Measurements from ENCODE around the gene PRKG1. TPM values are rescaled to one million over a fixed set of nuclear protein-coding genes. Genes with fewer than 3 reads are reported as not detected.

PRKG1 gene
- total RNA-seq, 1 experiment from 2014 or later, result 10.4 TPM

- no peak for DNase-seq
- H4K8ac ChIP-seq (replicated peaks; ENCODE audit: insufficient read length, low read depth, low read length), result no peak overlapping the region
- H4K91ac ChIP-seq (ENCODE audit: insufficient read length, low read depth, low read length), result no peak overlapping the region
- no peak overlapping the region for H3K9ac ChIP-seq (ENCODE audit: extremely low read depth, insufficient read length, low read length)
- no peak overlapping the region for H2AFZ ChIP-seq (ENCODE audit: low read length)
- H3K4me1 ChIP-seq (ENCODE audit: insufficient read depth, low read length), result no peaks in the 10 kb centered on the region
- no CpG with 5 or more reads among the region's 2 CpGs for WGBS (ENCODE audit: extremely low coverage, insufficient read length, low lambda C conversion rate)
- H2AK5ac ChIP-seq (ENCODE audit: insufficient read length, low read length), result no peak overlapping the region
- H4K5ac ChIP-seq (ENCODE audit: insufficient read length, low read depth, low read length), result no peak overlapping the region
- no peak overlapping the region for H3K18ac ChIP-seq (ENCODE audit: insufficient read length, low read depth, low read length)
- no peak for TF ChIP-seq CTCF (conservative IDR thresholded peaks at IDR 0.05)
- H3T11ph ChIP-seq (ENCODE audit: low read length), result no peak overlapping the region
- Mint-ChIP-seq H3K27ac (no peak overlapping the region), H3K9me3 (peaks cover 3% of the 10 kb centered on the region in 2 experiments; a peak in 1 of 5 replicates), H3K27me3 (ENCODE audit: low read depth) (no peaks in the 10 kb centered on the region), H3K4me3 (no peak overlapping the region), H3K36me3 (ENCODE audit: insufficient read depth in 1 of 3, low read depth in 3 of 3) (peaks cover 0 to under 1% (median 0%) of the 10 kb centered on the region in 3 experiments; a peak in 2 of 7 replicates), H3K4me1 (no peaks in the 10 kb centered on the region)
- no peak overlapping the region for H3K4me2 ChIP-seq (ENCODE audit: insufficient read depth, insufficient read length, low read length)
- H3K27me3 ChIP-seq (ENCODE audit: insufficient read depth, low read length), result no peaks in the 10 kb centered on the region
- H2BK120ac ChIP-seq (ENCODE audit: low read depth, low read length, poor library complexity, severe bottlenecking), result no peak overlapping the region
- H2BK20ac ChIP-seq (ENCODE audit: low read depth, low read length, poor library complexity, severe bottlenecking), result no peak overlapping the region
- no peak overlapping the region for H3K4ac ChIP-seq (ENCODE audit: low read depth, low read length)
- no peak overlapping the region for H3K56ac ChIP-seq (ENCODE audit: insufficient read length, low read depth, low read length)
- H2BK5ac ChIP-seq (ENCODE audit: insufficient read length, low read length), result no peak overlapping the region
- no peak overlapping the region for H2BK15ac ChIP-seq (ENCODE audit: low read depth, low read length)
- H2BK12ac ChIP-seq (ENCODE audit: insufficient read length, low read depth, low read length), result no peak overlapping the region
- H3K79me1 ChIP-seq (ENCODE audit: insufficient read depth, low read depth, low read length, poor library complexity, severe bottlenecking), result no peaks in the 10 kb centered on the region
- H3K23ac ChIP-seq (ENCODE audit: insufficient read length, low read depth, low read length), result no peak overlapping the region
- H3K79me2 ChIP-seq (ENCODE audit: insufficient read depth, low read length), result no peaks in the 10 kb centered on the region
- H3K27ac ChIP-seq (ENCODE audit: insufficient read length, low read depth, low read length), result no peak overlapping the region
- H3K23me2 ChIP-seq (ENCODE audit: insufficient read length, low read depth, low read length, poor library complexity, severe bottlenecking), result no peaks in the 10 kb centered on the region
- no peaks in the 10 kb centered on the region for H3K9me3 ChIP-seq (ENCODE audit: control insufficient read depth, low read depth, low read length)
- H3K14ac ChIP-seq (ENCODE audit: insufficient read depth, low read length), result no peak overlapping the region
- no peaks in the 10 kb centered on the region for H4K20me1 ChIP-seq (ENCODE audit: control insufficient read depth, insufficient read depth, insufficient read length)
Observed at GRCh38 chr10:52283174-52283573, 1208.9 kb downstream of the PRKG1 start.

All from H9 (cell line).